Measurements from ENCODE around the gene TXNRD1. TPM values are rescaled to one million over a fixed set of nuclear protein-coding genes. Genes with fewer than 3 reads are reported as not detected.

TXNRD1 gene
- total and polyA plus RNA-seq, 2 experiments from 2014 or later = 43.5 to 74.9 TPM

- no peak for TF ChIP-seq CTCF (IDR thresholded peaks at IDR 0.05; ENCODE audit: low read depth, low read length)
- no peaks in the 10 kb centered on the region for H3K27me3 ChIP-seq
- DNase-seq (ENCODE audit: low read depth in 1 of 2, low spot score in 1 of 2) = no peak
- no peaks in the 10 kb centered on the region for H3K36me3 ChIP-seq
- H3K27ac ChIP-seq = no peak overlapping the region
- H3K4me3 ChIP-seq = no peak overlapping the region
- H3K9me3 ChIP-seq (ENCODE audit: low read depth) = no peaks in the 10 kb centered on the region
- H3K4me1 ChIP-seq (ENCODE audit: low read depth) = no peaks in the 10 kb centered on the region
These were observed 161.9 kb downstream of the TXNRD1 start for GRCh38 chr12:104377514-104377812.

GRCh38 chr12:104378427-104378826 is 162.8 kb downstream of the TXNRD1 start:
- no peak for DNase-seq (ENCODE audit: low read depth in 1 of 2, low spot score in 1 of 2)
- Histone ChIP-seq H3K27ac (no peak overlapping the region), H3K9me3 (ENCODE audit: low read depth) (no peaks in the 10 kb centered on the region), H3K36me3 (no peaks in the 10 kb centered on the region), H3K27me3 (no peaks in the 10 kb centered on the region), H3K4me3 (no peak overlapping the region), H3K4me1 (ENCODE audit: low read depth) (no peaks in the 10 kb centered on the region)
- no peak for TF ChIP-seq CTCF (IDR thresholded peaks at IDR 0.05; ENCODE audit: low read depth, low read length)

- H3K4me3 ChIP-seq = no peak overlapping the region
- no peaks in the 10 kb centered on the region for H3K27me3 ChIP-seq
- H3K27ac ChIP-seq = no peak overlapping the region
- no peaks in the 10 kb centered on the region for H3K36me3 ChIP-seq
- TF ChIP-seq CTCF (IDR thresholded peaks at IDR 0.05; ENCODE audit: low read depth, low read length) = no peak
- no peaks in the 10 kb centered on the region for H3K9me3 ChIP-seq (ENCODE audit: low read depth)
- H3K4me1 ChIP-seq (ENCODE audit: low read depth) = no peaks in the 10 kb centered on the region
- DNase-seq (ENCODE audit: low read depth in 1 of 2, low spot score in 1 of 2) = no peak
These were observed 165.8 kb downstream of the TXNRD1 start for GRCh38 chr12:104381341-104381730.

- peak; percentile 98 for TF ChIP-seq CTCF (IDR thresholded peaks at IDR 0.05; ENCODE audit: low read depth, low read length)
- Histone ChIP-seq H3K4me3 (no peak overlapping the region), H3K4me1 (ENCODE audit: low read depth) (no peaks in the 10 kb centered on the region), H3K36me3 (no peaks in the 10 kb centered on the region), H3K27me3 (no peaks in the 10 kb centered on the region), H3K9me3 (ENCODE audit: low read depth) (no peaks in the 10 kb centered on the region), H3K27ac (no peak overlapping the region)
- DNase-seq (ENCODE audit: low read depth in 1 of 2, low spot score in 1 of 2) = peak; percentile 90 to 91
These were observed 166.3 kb downstream of the TXNRD1 start for GRCh38 chr12:104381731-104382480.

- Histone ChIP-seq H3K9me3 (ENCODE audit: low read depth) (no peaks in the 10 kb centered on the region), H3K27ac (no peak overlapping the region), H3K4me3 (no peak overlapping the region), H3K27me3 (no peaks in the 10 kb centered on the region), H3K36me3 (no peaks in the 10 kb centered on the region), H3K4me1 (ENCODE audit: low read depth) (no peaks in the 10 kb centered on the region)
- no peak for DNase-seq (ENCODE audit: low read depth in 1 of 2, low spot score in 1 of 2)
- TF ChIP-seq CTCF (IDR thresholded peaks at IDR 0.05; ENCODE audit: low read depth, low read length) = no peak
These were observed 168.7 kb downstream of the TXNRD1 start for GRCh38 chr12:104384141-104384880.

All from cardiac muscle cell (in vitro differentiated cells and primary cell).